Retinal pigment epithelial cell (primary cell): ENCODE data around the gene PPP2R2B.

Experiments used
- DNase-seq: peaks from one replicate; pipeline ENCODE4 v3.0.0-alpha.2; 2010; ENCODE audit warnings: low read depth
- H3K4me3 ChIP-seq: 2 replicates; pipeline ENCODE4 v1.5.1; 2011; ENCODE audit warnings: mild to moderate bottlenecking, low read length, control low read depth, moderate library complexity
- CTCF ChIP-seq: conservative IDR thresholded peaks from 2 replicates; pipeline ENCODE4 v1.5.1; 2011; ENCODE audit warnings: low read depth, low read length, control low read depth, inconsistent platforms

The PPP2R2B gene

GRCh38 chr5:146828385-146828784 lies 50.2 kb downstream of the PPP2R2B start:
- TF ChIP-seq CTCF: no peak
- no peak overlapping the region for H3K4me3 ChIP-seq
- peak; percentile 77 for DNase-seq

DNA sequence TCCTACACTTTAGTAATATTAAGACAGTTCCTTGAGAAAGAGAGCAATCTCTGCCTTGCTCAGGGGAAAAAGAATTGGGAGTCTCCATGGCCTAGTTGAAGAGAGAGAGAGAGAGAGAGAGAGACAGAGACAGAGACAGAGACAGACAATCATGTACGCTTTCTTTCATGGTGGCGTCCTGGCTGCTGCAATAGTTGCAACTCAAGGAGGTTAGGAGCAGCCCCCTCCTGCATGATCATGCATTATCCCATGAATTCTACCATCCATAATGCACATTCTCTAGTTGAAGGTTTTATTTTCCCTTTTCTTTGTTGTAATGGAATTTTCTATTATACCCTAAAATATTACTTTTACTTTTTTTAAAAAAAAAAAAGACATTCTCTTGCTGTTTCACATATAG lies 50.7 kb downstream of the PPP2R2B start:
- TF ChIP-seq CTCF: no peak
- DNase-seq: no peak
- no peak overlapping the region for H3K4me3 ChIP-seq

DNA sequence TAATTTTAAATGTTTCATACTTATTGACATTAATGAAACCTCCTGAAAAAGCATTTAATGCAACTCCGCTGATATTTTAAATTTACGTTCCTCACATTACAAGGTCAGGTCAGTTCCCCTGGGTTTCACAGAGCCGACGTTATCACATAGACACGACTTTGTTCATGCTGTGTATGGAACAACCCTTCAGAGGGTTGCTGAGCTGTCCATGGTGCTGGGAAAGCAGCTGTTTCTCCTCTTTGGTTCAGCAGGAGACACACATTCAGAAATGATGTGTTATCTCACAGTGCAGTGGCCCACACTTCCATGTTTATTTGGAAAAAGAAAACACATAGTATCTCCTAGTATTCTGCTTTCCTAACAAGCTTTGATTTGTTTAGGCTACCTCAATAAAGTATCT lies 53.5 kb downstream of the PPP2R2B start:
- no peak for DNase-seq
- TF ChIP-seq CTCF: no peak
- H3K4me3 ChIP-seq: no peak overlapping the region

DNA sequence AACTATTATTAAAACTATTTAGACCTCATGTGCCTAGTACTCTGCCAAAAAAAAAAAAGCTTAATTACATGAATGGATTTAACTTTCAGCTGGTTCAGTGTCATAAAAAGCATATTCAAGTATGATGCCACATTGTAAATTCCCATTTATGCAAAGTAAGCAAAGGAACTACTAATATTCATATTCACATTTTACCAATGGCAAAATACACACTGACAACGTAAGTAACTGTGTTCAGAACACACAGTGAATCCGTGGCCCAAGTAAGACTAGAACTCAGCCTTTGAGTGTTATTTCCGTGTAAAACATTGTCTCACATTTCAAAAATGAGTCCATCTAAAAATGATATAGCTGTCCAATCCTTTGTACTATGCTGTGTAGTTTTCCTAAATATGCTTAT lies 56.8 kb downstream of the PPP2R2B start:
- H3K4me3 ChIP-seq: no peak overlapping the region
- DNase-seq: no peak
- TF ChIP-seq CTCF: no peak

DNA sequence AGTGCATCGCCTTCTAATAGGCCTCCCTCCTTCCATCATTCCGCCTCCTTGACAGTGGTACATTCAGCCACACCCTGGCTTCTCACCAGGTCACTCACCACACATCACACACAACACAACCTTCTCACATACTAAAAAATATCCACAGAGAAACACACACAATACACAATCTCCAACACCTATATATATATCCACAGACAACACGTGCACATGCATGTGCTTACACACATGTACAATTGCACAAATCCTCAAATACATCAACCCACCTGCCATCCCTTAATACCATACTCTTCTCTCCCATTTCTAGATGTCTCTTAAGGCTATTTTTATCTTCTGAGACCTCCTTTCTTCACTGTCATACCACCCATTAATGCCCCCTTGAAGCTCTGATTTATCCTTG lies 57.6 kb downstream of the PPP2R2B start:
- no peak overlapping the region for H3K4me3 ChIP-seq
- no peak for DNase-seq
- no peak for TF ChIP-seq CTCF

GRCh38 chr5:146818822-146819221 lies 59.7 kb downstream of the PPP2R2B start:
- DNase-seq: no peak
- no peak overlapping the region for H3K4me3 ChIP-seq
- TF ChIP-seq CTCF: peak; percentile 30

DNA sequence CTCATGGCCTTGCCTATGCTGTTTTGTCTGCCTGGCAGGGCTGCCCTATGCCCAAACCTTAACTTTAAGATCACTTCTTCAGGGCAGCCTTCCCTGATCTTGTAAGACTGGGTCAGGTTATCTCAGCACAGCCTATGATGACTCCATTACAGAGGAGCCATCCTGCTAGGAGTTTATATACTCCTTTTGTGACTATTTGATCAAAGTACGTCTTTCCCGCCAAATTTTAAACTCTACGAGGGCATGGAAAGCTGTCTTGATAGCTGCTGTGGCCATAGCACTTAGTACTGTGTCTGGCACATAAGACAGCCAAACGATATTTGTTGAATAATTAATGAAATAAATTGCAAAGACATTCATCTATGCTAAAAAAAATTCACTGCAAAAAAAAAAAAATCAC lies 60.6 kb downstream of the PPP2R2B start:
- no peak for TF ChIP-seq CTCF
- no peak overlapping the region for H3K4me3 ChIP-seq
- no peak for DNase-seq
